AG10803 (cell line): Measurements from ENCODE around the gene KTN1.

Experiments used
- DNase-seq: peaks from one replicate; pipeline ENCODE4 v3.0.0; 2010; ENCODE audit warnings: low read depth
- H3K4me3 ChIP-seq: 2 replicates; pipeline ENCODE4 v1.5.1; 2011; ENCODE audit warnings: mild to moderate bottlenecking, low read length, control low read depth
- CTCF ChIP-seq: conservative IDR thresholded peaks from 2 replicates; pipeline ENCODE4 v1.5.1; 2011; ENCODE audit warnings: mild to moderate bottlenecking, low read length, control low read depth, inconsistent platforms

Gene KTN1

GRCh38 chr14:55610713-55611370 is 30.8 kb downstream of the KTN1 start:
- no peak overlapping the region for H3K4me3 ChIP-seq
- TF ChIP-seq CTCF: no peak
- DNase-seq: no peak

- DNase-seq: no peak
- no peak for TF ChIP-seq CTCF
- no peak overlapping the region for H3K4me3 ChIP-seq
Observed at GRCh38 chr14:55611859-55612258, 31.9 kb downstream of the KTN1 start.

GRCh38 chr14:55614304-55614703 is 34.3 kb downstream of the KTN1 start:
- no peak for TF ChIP-seq CTCF
- H3K4me3 ChIP-seq: no peak overlapping the region
- DNase-seq: no peak

- H3K4me3 ChIP-seq: no peak overlapping the region
- no peak for DNase-seq
- TF ChIP-seq CTCF: no peak
Observed at GRCh38 chr14:55620277-55620676, 40.3 kb downstream of the KTN1 start.

- no peak for TF ChIP-seq CTCF
- no peak overlapping the region for H3K4me3 ChIP-seq
Observed at GRCh38 chr14:55620981-55621380, 41.0 kb downstream of the KTN1 start.

GRCh38 chr14:55621391-55621790 is 41.4 kb downstream of the KTN1 start:
- no peak overlapping the region for H3K4me3 ChIP-seq
- no peak for TF ChIP-seq CTCF
- no peak for DNase-seq

More at GRCh38 chr14:55620981-55621380, 41.0 kb downstream of the KTN1 start:
- no peak for DNase-seq

- DNase-seq: peak; percentile 33
- no peak for TF ChIP-seq CTCF
- no peak overlapping the region for H3K4me3 ChIP-seq
Observed at GRCh38 chr14:55624913-55625312, 44.9 kb downstream of the KTN1 start.
